Activated CD4-positive, alpha-beta T cell treated with anti-CD3 and anti-CD28 coated beads for 4 hours (primary cell): Measurements from ENCODE around the gene MBD3L3.
"Not testable (repeated sequence)": the region's sequence is repeated elsewhere in the genome, so short reads cannot be mapped to it uniquely, and the experiment has no call there.

Experiments used
- DNase-seq, 2 donors: peaks; one replicate each; pipeline ENCODE4 v3.0.0-alpha.2; 2020

MBD3L3 gene

GRCh38 chr19:7058576-7058975 is at the start of gene MBD3L3:
Gene MBD3L3 (minus strand): TSS chr19:7058676. CDS start chr19:7058605, 71 bp downstream.
- DNase-seq = not testable (repeated sequence)

GRCh38 chr19:7106711-7107657 is 48.5 kb upstream of the MBD3L3 start:
- no peak for DNase-seq

GRCh38 chr19:7104747-7105447 is 46.4 kb upstream of the MBD3L3 start:
- no peak for DNase-seq

GRCh38 chr19:7101498-7102253 is 43.2 kb upstream of the MBD3L3 start:
- no peak for DNase-seq

- no peak for DNase-seq
Observed at GRCh38 chr19:7099597-7099921, 41.1 kb upstream of the MBD3L3 start.

GRCh38 chr19:7098701-7099596 is 40.5 kb upstream of the MBD3L3 start:
- DNase-seq = peak; percentile 80 to 85

- no peak for DNase-seq
Observed at GRCh38 chr19:7098096-7098495, 39.6 kb upstream of the MBD3L3 start.

- no peak for DNase-seq
Observed at GRCh38 chr19:7088999-7089398, 30.5 kb upstream of the MBD3L3 start.

GRCh38 chr19:7083076-7083956 is 24.8 kb upstream of the MBD3L3 start:
- DNase-seq = no peak

- no peak for DNase-seq
Observed at GRCh38 chr19:7078008-7078407, 19.5 kb upstream of the MBD3L3 start.

- no peak for DNase-seq
Observed at GRCh38 chr19:7076151-7076550, 17.7 kb upstream of the MBD3L3 start.

- DNase-seq = no peak
Observed at GRCh38 chr19:7074705-7075282, 16.3 kb upstream of the MBD3L3 start.

GRCh38 chr19:7072541-7072940 is 14.1 kb upstream of the MBD3L3 start:
- no peak for DNase-seq

GRCh38 chr19:7069904-7070226 is 11.4 kb upstream of the MBD3L3 start:
- DNase-seq = no peak

GRCh38 chr19:7069042-7069903 is 10.8 kb upstream of the MBD3L3 start, which contains the start of gene ZNF557:
Gene ZNF557 (plus strand): TSS chr19:7069703. CDS start chr19:7075075, 5,372 bp downstream.
- DNase-seq = peak; percentile 99 to 100

- no peak for DNase-seq
Observed at GRCh38 chr19:7068599-7068998, 10.1 kb upstream of the MBD3L3 start.

- DNase-seq = no peak
Observed at GRCh38 chr19:7067716-7068115, 9.2 kb upstream of the MBD3L3 start.

GRCh38 chr19:7067122-7067521 is 8.6 kb upstream of the MBD3L3 start:
- not testable (repeated sequence) for DNase-seq

- no peak for DNase-seq
Observed at GRCh38 chr19:7063764-7064418, 5.4 kb upstream of the MBD3L3 start.
